Measurements from ENCODE around the gene GSN. TPM values are rescaled to one million over a fixed set of nuclear protein-coding genes. Genes with fewer than 3 reads are reported as not detected.

GSN gene
- total RNA-seq, 1 donor from 2014 or later: 758 TPM

DNA sequence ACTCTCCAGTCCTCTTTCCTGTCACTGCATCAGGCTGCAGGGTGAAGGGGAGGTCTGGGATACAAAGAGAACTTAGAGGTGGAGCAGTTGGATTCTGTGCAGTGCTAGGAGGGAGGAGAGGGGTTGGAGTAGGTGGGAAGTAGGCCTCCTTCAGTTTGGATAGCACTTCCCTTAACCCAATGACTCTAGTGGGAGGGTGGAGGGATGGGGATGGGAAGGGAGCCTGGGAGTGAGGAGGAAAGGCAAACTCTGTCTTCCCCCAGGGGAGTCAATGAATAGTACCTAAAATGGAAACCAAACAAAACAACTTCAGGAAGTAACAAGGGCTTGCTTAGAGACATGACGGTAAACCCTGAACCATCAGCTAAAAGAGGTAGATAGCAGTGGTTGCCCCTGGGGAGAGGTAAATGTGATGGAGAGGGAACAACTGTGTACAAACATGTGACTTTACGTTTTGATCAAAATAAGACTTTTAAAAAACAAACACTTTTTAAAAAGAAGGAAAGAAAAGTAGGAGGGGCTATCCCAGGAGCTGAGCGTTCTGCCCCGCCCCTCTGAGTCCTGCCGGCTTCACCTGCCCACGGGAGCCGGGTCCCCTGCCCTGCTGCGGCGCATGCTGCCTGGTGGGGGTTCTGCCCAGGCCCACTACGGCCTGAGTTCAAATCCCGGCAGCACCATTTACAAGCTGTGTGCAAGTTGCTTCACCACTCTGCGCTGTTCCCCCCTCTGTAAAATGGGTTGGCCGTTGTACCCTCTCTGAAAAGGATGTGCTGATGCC, 30.9 kb downstream of the GSN start:
- intact Hi-C loops (cut with micrococcal nuclease): no loop called here
- Histone ChIP-seq H3K4me1 (peaks cover 98% of the 10 kb centered on the region), H3K36me3 (peaks cover 23% of the 10 kb centered on the region), H3K27ac (replicated peaks) (peak overlapping the region; percentile 98), H3K4me3 (peak overlapping the region; percentile 72), H3K27me3 (ENCODE audit: low read depth) (no peaks in the 10 kb centered on the region), H3K9me3 (replicated peaks) (no peaks in the 10 kb centered on the region)
- TF ChIP-seq, protein P1, sequence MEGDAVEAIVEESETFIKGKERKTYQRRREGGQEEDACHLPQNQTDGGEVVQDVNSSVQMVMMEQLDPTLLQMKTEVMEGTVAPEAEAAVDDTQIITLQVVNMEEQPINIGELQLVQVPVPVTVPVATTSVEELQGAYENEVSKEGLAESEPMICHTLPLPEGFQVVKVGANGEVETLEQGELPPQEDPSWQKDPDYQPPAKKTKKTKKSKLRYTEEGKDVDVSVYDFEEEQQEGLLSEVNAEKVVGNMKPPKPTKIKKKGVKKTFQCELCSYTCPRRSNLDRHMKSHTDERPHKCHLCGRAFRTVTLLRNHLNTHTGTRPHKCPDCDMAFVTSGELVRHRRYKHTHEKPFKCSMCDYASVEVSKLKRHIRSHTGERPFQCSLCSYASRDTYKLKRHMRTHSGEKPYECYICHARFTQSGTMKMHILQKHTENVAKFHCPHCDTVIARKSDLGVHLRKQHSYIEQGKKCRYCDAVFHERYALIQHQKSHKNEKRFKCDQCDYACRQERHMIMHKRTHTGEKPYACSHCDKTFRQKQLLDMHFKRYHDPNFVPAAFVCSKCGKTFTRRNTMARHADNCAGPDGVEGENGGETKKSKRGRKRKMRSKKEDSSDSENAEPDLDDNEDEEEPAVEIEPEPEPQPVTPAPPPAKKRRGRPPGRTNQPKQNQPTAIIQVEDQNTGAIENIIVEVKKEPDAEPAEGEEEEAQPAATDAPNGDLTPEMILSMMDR (IDR thresholded peaks at IDR 0.05; ENCODE audit: borderline replicate concordance): no peak
- no peak for DNase-seq

DNA sequence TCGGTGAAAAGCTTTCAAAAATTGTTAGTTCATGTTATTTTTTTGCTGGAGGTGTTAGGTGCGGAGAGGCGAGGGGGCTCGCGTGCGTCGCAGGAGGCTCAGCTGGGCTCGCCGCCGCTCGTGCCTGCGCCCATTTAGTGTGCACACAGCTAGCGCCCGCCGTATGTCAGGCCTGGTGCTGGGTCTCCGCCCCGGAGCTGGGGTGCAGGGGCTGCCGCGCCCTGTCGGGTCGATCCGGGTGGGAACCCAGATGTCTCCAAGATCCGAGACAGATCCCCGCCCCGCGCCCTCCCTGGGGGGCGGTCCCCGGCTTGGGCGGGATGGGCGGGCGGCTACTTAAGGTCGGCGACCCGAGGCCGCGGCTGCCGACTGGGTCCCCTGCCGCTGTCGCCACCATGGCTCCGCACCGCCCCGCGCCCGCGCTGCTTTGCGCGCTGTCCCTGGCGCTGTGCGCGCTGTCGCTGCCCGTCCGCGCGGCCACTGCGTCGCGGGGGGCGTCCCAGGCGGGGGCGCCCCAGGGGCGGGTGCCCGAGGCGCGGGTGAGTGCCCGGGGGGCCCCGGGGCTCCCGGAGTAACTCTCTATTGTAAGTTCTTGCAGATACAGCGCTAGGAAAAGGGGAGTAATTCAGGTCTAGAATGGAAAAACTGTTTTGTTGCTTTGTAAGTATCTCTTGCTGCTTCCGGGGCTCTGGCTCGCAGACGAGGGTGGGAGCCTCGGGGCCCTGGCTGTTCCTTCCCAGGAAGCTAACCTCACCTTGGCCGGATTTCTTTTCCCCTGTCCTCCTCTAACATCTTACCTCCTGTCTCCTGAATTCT, 31.7 kb downstream of the GSN start:
- peaks cover 31% of the 10 kb centered on the region for H3K36me3 ChIP-seq
- peaks cover 98% of the 10 kb centered on the region for H3K4me1 ChIP-seq
- H3K9me3 ChIP-seq (replicated peaks): no peaks in the 10 kb centered on the region
- TF ChIP-seq, protein P1 (IDR thresholded peaks at IDR 0.05; ENCODE audit: borderline replicate concordance): no peak
- intact Hi-C loops (cut with micrococcal nuclease): no loop called here
- H3K4me3 ChIP-seq: peak overlapping the region; percentile 72
- DNase-seq: peak; percentile 93
- H3K27ac ChIP-seq (replicated peaks): peak overlapping the region; percentile 98
- no peaks in the 10 kb centered on the region for H3K27me3 ChIP-seq (ENCODE audit: low read depth)

DNA sequence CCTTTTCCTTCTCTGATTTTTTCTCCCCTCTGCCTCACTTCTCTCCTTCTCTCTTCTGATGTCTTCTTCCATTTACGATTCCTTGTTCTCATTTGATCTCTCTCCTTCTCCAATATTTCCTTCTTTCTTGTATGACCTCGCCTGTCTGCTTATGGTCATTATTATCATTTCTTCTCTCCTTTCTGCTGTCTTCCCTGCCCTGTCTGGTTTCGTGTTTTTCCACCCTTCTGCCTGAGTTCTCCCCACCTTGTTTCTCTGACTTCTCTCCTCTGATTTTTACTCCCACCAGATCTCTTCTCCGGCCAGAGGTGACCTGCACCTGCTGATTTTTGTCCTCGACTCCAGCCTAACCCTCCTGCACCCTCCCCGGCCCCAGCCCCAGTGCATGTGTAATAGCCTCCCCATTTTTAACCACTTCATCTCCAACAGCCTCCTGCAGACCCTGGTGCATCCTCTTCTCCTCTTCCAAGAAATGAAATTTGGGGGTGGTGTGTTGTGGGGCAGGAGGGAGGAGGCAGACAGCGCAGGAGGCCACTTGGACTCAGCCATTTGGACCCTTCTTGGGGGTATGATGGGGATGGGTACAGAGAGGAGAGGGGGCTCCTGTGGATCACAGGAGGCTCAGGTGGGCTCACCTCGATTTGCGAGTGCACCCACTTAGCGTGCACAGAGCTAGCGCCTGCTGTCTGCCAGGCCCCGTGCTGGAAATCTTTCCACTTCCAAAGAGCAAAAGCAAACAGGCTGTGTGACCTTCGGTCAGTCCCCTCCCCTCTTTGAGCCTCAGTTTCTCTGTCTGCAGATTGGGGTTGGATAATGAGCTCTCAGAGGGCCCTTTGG, 32.5 kb downstream of the GSN start:
- TF ChIP-seq, protein P1 (IDR thresholded peaks at IDR 0.05; ENCODE audit: borderline replicate concordance): no peak
- Histone ChIP-seq H3K9me3 (replicated peaks) (no peaks in the 10 kb centered on the region), H3K4me3 (peak overlapping the region; percentile 72), H3K4me1 (peaks cover 98% of the 10 kb centered on the region), H3K27me3 (ENCODE audit: low read depth) (no peaks in the 10 kb centered on the region), H3K36me3 (peaks cover 39% of the 10 kb centered on the region), H3K27ac (replicated peaks) (peak overlapping the region; percentile 98)
- DNase-seq: no peak
- intact Hi-C loops (cut with micrococcal nuclease): no loop called here

DNA sequence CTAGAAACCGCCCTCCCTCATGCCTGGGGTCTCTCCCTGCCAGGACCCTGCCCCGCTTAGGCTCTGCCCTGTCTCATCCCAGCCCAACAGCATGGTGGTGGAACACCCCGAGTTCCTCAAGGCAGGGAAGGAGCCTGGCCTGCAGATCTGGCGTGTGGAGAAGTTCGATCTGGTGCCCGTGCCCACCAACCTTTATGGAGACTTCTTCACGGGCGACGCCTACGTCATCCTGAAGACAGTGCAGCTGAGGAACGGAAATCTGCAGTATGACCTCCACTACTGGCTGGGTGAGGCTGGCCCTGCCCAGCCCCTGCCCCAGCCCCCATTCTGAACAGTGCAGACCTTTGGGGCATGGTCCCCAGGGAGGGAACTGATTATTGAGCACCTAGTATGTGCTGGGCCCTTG, 33.9 kb downstream of the GSN start:
- DNase-seq: no peak
- peaks cover 53% of the 10 kb centered on the region for H3K36me3 ChIP-seq
- H3K27ac ChIP-seq (replicated peaks): peak overlapping the region; percentile 98
- H3K27me3 ChIP-seq (ENCODE audit: low read depth): no peaks in the 10 kb centered on the region
- intact Hi-C loops (cut with micrococcal nuclease): no loop called here
- no peaks in the 10 kb centered on the region for H3K9me3 ChIP-seq (replicated peaks)
- peaks cover 98% of the 10 kb centered on the region for H3K4me1 ChIP-seq
- peak overlapping the region; percentile 72 for H3K4me3 ChIP-seq
- TF ChIP-seq, protein P1 (IDR thresholded peaks at IDR 0.05; ENCODE audit: borderline replicate concordance): no peak

DNA sequence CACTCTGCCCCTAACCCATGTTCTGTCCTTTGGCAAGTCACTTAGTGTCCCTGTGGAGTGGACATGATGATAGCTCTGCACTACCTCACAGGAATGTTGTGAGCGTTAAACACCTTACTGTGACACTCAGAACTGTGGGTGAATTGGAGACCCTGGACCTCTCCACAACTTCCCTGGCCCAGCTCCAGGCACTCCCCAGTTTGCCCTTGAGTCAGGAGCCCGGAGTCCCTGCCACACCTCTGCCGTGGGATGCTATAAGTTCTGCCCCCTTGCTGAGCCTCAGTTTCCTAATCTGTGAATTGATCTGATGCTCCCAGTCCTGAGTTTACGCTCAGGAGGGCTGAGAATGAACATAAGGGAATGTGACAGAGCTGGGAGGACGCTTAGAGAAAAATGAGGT, 34.4 kb downstream of the GSN start:
- peaks cover 98% of the 10 kb centered on the region for H3K4me1 ChIP-seq
- intact Hi-C loops (cut with micrococcal nuclease): no loop called here
- H3K9me3 ChIP-seq (replicated peaks): no peaks in the 10 kb centered on the region
- TF ChIP-seq, protein P1 (IDR thresholded peaks at IDR 0.05; ENCODE audit: borderline replicate concordance): no peak
- peaks cover 57% of the 10 kb centered on the region for H3K36me3 ChIP-seq
- DNase-seq: no peak
- peak overlapping the region; percentile 98 for H3K27ac ChIP-seq (replicated peaks)
- peak overlapping the region; percentile 72 for H3K4me3 ChIP-seq
- no peaks in the 10 kb centered on the region for H3K27me3 ChIP-seq (ENCODE audit: low read depth)
